Type B pancreatic cell (in vitro differentiated cells): ENCODE results near the gene CYB5R3. TPM values are rescaled to one million over a fixed set of nuclear protein-coding genes. Genes with fewer than 3 reads are reported as not detected.

Experiments
- DNase-seq: peaks from one replicate; pipeline ENCODE4 v3.0.0; 2021; ENCODE audit warnings: mixed read lengths; ENCODE audit not compliant: unreplicated experiment; ENCODE audit errors: extremely low spot score
- H3K27ac Mint-ChIP-seq: 2 replicates; pipeline ENCODE4 v1.8.0; 2021; ENCODE audit warnings: mild to moderate bottlenecking, mixed read lengths
- H3K27me3 Mint-ChIP-seq: 2 replicates; pipeline ENCODE4 v1.8.0; 2021; ENCODE audit warnings: mixed read lengths
- H3K36me3 Mint-ChIP-seq: 2 replicates; pipeline ENCODE4 v1.8.0; 2021; ENCODE audit warnings: mixed read lengths
- H3K4me1 Mint-ChIP-seq: one replicate; pipeline ENCODE4 v1.8.0; 2021; ENCODE audit warnings: mixed read lengths; ENCODE audit not compliant: unreplicated experiment
- H3K4me3 Mint-ChIP-seq: 2 replicates; pipeline ENCODE4 v1.8.0; 2021; ENCODE audit warnings: mild to moderate bottlenecking, mixed read lengths
- H3K9me3 Mint-ChIP-seq: 2 replicates; pipeline ENCODE4 v1.8.0; 2021; ENCODE audit warnings: mixed read lengths
- long read RNA-seq: library from polyadenylated mRNA; unstranded; transcript quantifications from one replicate; pipeline ENCODE4 v2.0.0, GENCODE V29; 2020
- total RNA-seq: library from RNA; stranded (reverse); gene quantifications from 2 replicates; pipeline ENCODE4 v1.2.1, GENCODE V29; 2021; ENCODE audit warnings: low replicate concordance
- TF ChIP-seq, protein P1 (sequence below): fragments of 200-600 bp; sonication (generic); conservative IDR thresholded peaks from 2 replicates; pipeline ENCODE4 v1.5.0; 2021; ENCODE audit warnings: antibody characterized with exemption, mild to moderate bottlenecking

The CYB5R3 gene
- total RNA-seq, result 89.3 and 102 TPM in 2 replicates
- long read RNA-seq, partial matches to known transcripts, result 1 of 6 reads
- long read RNA-seq, other reads (novel, unspliced or antisense), result 3 of 6 reads

DNA sequence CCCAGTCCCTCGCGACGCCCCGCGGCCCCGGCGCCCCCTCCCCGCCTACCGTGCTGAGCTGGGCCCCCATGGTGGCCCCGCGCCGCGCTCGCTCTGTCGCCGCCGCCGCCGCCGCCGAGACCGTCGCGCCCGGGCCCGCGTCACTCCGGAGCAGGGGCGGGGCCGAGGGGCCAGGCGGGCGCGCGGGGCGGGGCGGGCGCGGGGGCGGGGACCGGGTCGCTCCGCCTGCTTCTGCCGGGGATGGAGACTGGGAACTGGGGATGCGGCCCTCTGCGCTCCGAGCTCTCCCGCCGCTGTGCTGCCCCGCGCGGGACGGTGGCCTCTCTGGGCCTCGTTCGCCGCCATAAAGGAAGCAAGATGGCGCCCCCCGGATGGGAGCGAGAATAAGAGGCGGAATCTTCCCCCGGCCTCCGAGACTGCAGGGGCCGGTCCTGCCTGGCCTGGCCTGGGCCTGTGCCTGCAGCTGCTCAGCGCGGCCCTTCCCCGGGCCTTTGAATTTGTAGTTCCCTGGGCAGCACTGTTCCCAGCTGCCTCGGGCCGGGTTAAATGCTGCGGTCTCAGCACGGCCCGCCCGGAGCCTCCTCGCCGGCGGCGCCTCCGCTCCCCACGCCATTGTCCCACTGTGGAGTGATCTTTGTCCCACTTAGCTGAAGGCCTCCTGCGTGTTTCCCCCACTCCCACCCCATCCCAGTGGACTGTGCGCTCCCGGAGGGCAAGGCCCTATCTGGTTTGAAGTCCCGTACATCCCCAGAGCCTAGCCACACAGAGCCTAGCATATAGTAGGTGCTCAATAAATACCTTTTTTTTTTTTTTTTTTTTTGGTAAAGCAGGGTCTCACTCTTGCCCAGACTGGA, at the start of gene CYB5R3:
TSS of gene CYB5R3 (minus strand) at position 147 of the 854 bp plus-strand sequence. CDS start at position 70, 77 bp downstream.
- no peaks in the 10 kb centered on the region for H3K27me3 Mint-ChIP-seq
- peak within 1 kb of the TSS; percentile 99 for H3K4me3 Mint-ChIP-seq
- no peaks in the 10 kb centered on the region for H3K9me3 Mint-ChIP-seq
- peak within 1 kb of the TSS; percentile 98 for H3K27ac Mint-ChIP-seq
- peaks cover under 1% of the 10 kb centered on the region for H3K36me3 Mint-ChIP-seq
- peak; percentile 88 for DNase-seq
- H3K4me1 Mint-ChIP-seq, result peaks cover 32% of the 10 kb centered on the region
- TF ChIP-seq, protein P1, sequence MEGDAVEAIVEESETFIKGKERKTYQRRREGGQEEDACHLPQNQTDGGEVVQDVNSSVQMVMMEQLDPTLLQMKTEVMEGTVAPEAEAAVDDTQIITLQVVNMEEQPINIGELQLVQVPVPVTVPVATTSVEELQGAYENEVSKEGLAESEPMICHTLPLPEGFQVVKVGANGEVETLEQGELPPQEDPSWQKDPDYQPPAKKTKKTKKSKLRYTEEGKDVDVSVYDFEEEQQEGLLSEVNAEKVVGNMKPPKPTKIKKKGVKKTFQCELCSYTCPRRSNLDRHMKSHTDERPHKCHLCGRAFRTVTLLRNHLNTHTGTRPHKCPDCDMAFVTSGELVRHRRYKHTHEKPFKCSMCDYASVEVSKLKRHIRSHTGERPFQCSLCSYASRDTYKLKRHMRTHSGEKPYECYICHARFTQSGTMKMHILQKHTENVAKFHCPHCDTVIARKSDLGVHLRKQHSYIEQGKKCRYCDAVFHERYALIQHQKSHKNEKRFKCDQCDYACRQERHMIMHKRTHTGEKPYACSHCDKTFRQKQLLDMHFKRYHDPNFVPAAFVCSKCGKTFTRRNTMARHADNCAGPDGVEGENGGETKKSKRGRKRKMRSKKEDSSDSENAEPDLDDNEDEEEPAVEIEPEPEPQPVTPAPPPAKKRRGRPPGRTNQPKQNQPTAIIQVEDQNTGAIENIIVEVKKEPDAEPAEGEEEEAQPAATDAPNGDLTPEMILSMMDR, result no peak

DNA sequence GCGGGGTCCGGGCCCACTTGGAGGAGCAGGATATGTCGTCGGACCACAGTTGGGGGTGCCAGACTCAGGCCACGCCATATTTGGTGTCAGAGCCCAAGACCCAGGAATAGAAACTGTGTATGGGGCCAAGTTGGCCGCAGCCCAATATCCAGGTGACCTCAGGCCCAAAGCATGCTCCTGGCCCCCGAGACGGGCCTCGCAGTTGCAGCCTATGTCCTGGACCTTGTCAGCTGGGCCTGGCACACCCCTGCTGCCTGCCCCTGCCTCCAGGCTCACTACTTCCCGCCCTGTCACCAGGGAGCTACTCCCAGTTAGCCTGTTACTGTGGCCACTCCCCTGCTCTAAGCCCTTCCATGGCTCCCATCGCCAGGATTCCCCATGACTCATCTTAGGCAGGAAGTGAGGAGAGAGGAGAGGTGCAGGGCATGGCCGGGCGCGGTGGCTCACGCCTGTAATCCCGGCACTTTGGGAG, 48.4 kb upstream of the CYB5R3 start:
- no peak overlapping the region for H3K4me3 Mint-ChIP-seq
- no peaks in the 10 kb centered on the region for H3K36me3 Mint-ChIP-seq
- TF ChIP-seq, protein P1, result no peak
- H3K27ac Mint-ChIP-seq, result no peak overlapping the region
- H3K4me1 Mint-ChIP-seq, result peaks cover 9% of the 10 kb centered on the region
- DNase-seq, result no peak
- no peaks in the 10 kb centered on the region for H3K27me3 Mint-ChIP-seq
- H3K9me3 Mint-ChIP-seq, result no peaks in the 10 kb centered on the region

DNA sequence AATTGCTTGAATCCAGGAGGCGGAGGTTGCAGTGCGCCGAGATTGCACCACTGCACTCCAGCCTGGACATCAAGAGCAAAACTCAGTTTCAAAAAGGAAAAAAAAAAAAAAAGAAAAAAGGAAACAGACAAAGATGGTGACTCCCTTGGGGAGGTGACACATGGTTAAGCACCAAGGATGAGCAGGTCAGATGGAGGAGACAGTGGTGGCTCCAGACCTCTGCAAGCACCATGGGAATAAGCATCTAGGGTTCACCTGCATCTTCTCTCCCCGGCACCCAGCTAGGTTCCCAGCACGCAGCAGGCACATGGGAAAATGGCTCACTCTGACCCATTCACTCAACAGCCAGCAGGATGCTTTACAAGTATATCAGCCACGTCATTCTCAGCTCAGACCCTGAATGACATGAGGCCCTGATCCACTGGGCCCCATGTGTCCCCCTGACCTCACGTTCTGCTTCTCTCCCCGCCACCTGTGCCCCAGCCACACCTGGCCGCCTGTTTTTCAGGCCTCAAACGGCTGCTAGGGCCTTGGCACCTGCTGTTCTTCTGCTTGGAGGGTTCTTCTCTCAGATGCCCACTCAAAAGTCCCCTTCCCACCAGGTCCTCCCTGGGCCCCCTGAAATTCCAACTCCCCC, 47.3 kb upstream of the CYB5R3 start:
- TF ChIP-seq, protein P1, result no peak
- Mint-ChIP-seq H3K36me3 (no peaks in the 10 kb centered on the region), H3K9me3 (no peaks in the 10 kb centered on the region), H3K4me3 (no peak overlapping the region), H3K27ac (no peak overlapping the region), H3K4me1 (peaks cover 9% of the 10 kb centered on the region), H3K27me3 (no peaks in the 10 kb centered on the region)
- DNase-seq, result no peak

DNA sequence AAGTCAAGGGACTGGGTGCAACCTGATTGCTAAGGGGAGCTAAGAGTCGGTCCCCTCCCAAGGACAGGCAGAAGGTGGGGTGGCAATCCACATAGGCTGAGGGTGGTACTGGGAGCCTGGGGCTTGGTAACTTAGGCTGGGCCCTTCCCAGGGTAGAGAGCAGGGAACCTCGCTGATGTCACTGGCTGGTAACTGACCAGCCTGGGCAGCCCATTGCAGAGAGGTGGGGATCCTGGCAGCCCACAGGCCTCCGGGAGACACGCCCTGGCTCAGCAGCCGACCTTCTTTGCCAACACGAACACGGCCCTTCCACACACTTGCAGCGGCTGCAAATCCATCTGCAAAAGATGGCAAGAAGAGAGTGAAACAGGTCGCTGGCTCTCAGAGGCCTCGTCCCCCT, 46.1 kb upstream of the CYB5R3 start:
- no peaks in the 10 kb centered on the region for H3K27me3 Mint-ChIP-seq
- no peaks in the 10 kb centered on the region for H3K36me3 Mint-ChIP-seq
- TF ChIP-seq, protein P1, result no peak
- no peak overlapping the region for H3K27ac Mint-ChIP-seq
- H3K4me1 Mint-ChIP-seq, result peaks cover 9% of the 10 kb centered on the region
- H3K4me3 Mint-ChIP-seq, result no peak overlapping the region
- DNase-seq, result no peak
- no peaks in the 10 kb centered on the region for H3K9me3 Mint-ChIP-seq

DNA sequence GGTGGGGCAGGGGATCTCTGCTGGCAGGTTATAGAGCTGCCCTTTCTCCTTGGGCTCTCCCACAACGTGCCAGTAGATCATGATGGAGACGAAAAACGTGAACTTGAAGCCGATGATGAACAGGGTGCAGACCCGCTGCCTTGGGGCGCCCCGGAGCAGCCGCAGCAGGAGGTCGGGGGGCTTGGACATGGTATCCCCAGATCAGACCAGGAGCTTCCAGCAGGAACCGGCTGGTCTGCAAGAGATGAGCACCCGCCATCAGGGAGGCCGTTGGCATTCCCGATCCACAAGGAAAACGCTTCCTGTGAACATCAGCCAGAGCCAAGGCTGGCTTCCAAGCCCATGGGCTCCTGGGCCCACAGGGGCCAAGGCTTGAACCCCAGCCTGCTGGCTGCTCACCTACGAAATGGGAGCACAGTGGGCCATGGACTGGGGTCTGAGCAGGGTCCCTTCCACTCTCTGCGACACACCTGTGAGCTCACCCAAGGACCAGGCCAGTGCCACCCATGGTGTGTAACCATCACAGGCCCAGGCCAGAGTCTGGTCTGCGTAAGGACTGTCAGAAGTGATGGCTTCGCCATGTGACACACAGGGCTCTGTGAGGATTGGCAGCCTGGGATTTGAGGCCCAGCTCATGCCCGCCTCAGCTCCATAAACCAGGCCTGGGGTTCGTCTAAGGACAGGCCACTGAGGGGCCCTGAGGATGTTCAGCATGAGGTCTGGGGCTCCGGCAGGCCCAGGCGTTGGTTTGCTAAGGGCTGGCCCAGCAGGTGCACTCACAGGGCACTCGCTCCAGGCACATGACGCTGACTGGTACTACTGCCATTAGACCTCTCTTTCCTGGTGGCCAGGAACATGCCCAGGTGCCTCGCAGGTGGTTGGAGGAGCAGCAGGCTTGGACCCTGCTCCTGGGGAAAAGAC, 44.8 kb upstream of the CYB5R3 start:
- no peaks in the 10 kb centered on the region for H3K36me3 Mint-ChIP-seq
- TF ChIP-seq, protein P1, result no peak
- DNase-seq, result no peak
- H3K27me3 Mint-ChIP-seq, result no peaks in the 10 kb centered on the region
- no peak overlapping the region for H3K4me3 Mint-ChIP-seq
- H3K9me3 Mint-ChIP-seq, result no peaks in the 10 kb centered on the region
- no peak overlapping the region for H3K27ac Mint-ChIP-seq
- peaks cover 4% of the 10 kb centered on the region for H3K4me1 Mint-ChIP-seq
